Stimulated activated CD8-positive, alpha-beta memory T cell treated with anti-CD3 and anti-CD28 coated beads, Interleukin-4, amount 100 ng/mL, for 24 hours (primary cell): Measurements from ENCODE around the gene IGFBP5.

Experiments
- DNase-seq: peaks from one replicate; pipeline ENCODE4 v3.0.0-alpha.2; 2020; ENCODE audit warnings: low read depth

IGFBP5 gene

GRCh38 chr2:216695401-216695821, at the start of gene IGFBP5:
IGFBP5 (minus strand) TSS chr2:216695549; CDS start chr2:216694775, 774 bp downstream.
- DNase-seq, result no peak

GRCh38 chr2:216743781-216744180, 48.4 kb upstream of the IGFBP5 start:
- DNase-seq, result no peak

- DNase-seq, result no peak
Observed at GRCh38 chr2:216742411-216742810, 47.1 kb upstream of the IGFBP5 start.

- no peak for DNase-seq
Observed at GRCh38 chr2:216741223-216741593, 45.9 kb upstream of the IGFBP5 start.

GRCh38 chr2:216740557-216741222, 45.3 kb upstream of the IGFBP5 start:
- no peak for DNase-seq

- no peak for DNase-seq
Observed at GRCh38 chr2:216739035-216739434, 43.7 kb upstream of the IGFBP5 start.

GRCh38 chr2:216737676-216738075, 42.3 kb upstream of the IGFBP5 start:
- no peak for DNase-seq

GRCh38 chr2:216736326-216736725, 41.0 kb upstream of the IGFBP5 start:
- DNase-seq, result no peak

- no peak for DNase-seq
Observed at GRCh38 chr2:216735668-216736067, 40.3 kb upstream of the IGFBP5 start.

- no peak for DNase-seq
Observed at GRCh38 chr2:216735086-216735485, 39.7 kb upstream of the IGFBP5 start.

- no peak for DNase-seq
Observed at GRCh38 chr2:216733046-216733445, 37.7 kb upstream of the IGFBP5 start.

- no peak for DNase-seq
Observed at GRCh38 chr2:216732334-216732733, 37.0 kb upstream of the IGFBP5 start.

GRCh38 chr2:216731465-216731864, 36.1 kb upstream of the IGFBP5 start:
- no peak for DNase-seq

GRCh38 chr2:216730871-216731270, 35.5 kb upstream of the IGFBP5 start:
- no peak for DNase-seq

GRCh38 chr2:216727346-216728122, 32.2 kb upstream of the IGFBP5 start:
- no peak for DNase-seq

- no peak for DNase-seq
Observed at GRCh38 chr2:216724190-216724589, 28.8 kb upstream of the IGFBP5 start.

GRCh38 chr2:216721141-216721540, 25.8 kb upstream of the IGFBP5 start:
- DNase-seq, result no peak

GRCh38 chr2:216720722-216721121, 25.4 kb upstream of the IGFBP5 start:
- DNase-seq, result no peak

GRCh38 chr2:216717907-216718615, 22.7 kb upstream of the IGFBP5 start:
- DNase-seq, result no peak

- DNase-seq, result no peak
Observed at GRCh38 chr2:216717491-216717901, 22.1 kb upstream of the IGFBP5 start.

GRCh38 chr2:216716109-216716508, 20.8 kb upstream of the IGFBP5 start:
- no peak for DNase-seq

- no peak for DNase-seq
Observed at GRCh38 chr2:216715402-216715974, 20.1 kb upstream of the IGFBP5 start.

- DNase-seq, result no peak
Observed at GRCh38 chr2:216714376-216714775, 19.0 kb upstream of the IGFBP5 start.
